ENCODE data around the gene NKAIN2. TPM values are rescaled to one million over a fixed set of nuclear protein-coding genes. Genes with fewer than 3 reads are reported as not detected.

The NKAIN2 gene
- total and polyA plus RNA-seq, 8 donors = 0.02 to 0.09 TPM; not detected in 6

DNA sequence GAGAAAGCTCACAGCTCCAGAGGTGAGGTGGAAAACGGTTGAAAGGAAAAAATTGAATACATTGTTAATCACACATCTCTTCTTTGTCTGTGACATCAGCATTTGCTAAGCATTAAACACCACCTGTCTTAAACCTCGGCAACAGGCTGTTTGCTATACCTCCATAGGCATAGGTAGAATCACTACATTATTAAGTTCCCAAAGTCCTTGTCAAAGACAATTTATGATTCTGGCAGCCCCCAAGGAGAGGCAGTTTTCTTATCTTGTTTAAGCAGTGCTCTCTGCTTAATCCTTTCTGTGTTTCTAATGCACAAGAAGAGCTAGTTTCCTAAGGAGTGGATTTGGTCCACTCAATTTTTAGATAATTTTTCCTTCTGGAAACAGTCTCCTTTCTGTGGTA is 249.7 kb downstream of the NKAIN2 start:
- WGBS, 2 donors = 63 to 66% methylated on average over 2 of the region's 2 CpGs
- H3K27me3 ChIP-seq = no peaks in the 10 kb centered on the region
- no peak for FAIRE-seq
- no peak overlapping the region for H3K4me3 ChIP-seq
- TF ChIP-seq, protein P1, sequence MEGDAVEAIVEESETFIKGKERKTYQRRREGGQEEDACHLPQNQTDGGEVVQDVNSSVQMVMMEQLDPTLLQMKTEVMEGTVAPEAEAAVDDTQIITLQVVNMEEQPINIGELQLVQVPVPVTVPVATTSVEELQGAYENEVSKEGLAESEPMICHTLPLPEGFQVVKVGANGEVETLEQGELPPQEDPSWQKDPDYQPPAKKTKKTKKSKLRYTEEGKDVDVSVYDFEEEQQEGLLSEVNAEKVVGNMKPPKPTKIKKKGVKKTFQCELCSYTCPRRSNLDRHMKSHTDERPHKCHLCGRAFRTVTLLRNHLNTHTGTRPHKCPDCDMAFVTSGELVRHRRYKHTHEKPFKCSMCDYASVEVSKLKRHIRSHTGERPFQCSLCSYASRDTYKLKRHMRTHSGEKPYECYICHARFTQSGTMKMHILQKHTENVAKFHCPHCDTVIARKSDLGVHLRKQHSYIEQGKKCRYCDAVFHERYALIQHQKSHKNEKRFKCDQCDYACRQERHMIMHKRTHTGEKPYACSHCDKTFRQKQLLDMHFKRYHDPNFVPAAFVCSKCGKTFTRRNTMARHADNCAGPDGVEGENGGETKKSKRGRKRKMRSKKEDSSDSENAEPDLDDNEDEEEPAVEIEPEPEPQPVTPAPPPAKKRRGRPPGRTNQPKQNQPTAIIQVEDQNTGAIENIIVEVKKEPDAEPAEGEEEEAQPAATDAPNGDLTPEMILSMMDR (IDR thresholded peaks at IDR 0.05) = no peak
- DNase-seq = no peak
- H3K4me1 ChIP-seq = no peaks in the 10 kb centered on the region
- intact Hi-C loops (cut with DNase I) = no loop called here
- no peak overlapping the region for H3K27ac ChIP-seq
- no peak for ATAC-seq
- no peaks in the 10 kb centered on the region for H3K9me3 ChIP-seq
- no peaks in the 10 kb centered on the region for H3K36me3 ChIP-seq

DNA sequence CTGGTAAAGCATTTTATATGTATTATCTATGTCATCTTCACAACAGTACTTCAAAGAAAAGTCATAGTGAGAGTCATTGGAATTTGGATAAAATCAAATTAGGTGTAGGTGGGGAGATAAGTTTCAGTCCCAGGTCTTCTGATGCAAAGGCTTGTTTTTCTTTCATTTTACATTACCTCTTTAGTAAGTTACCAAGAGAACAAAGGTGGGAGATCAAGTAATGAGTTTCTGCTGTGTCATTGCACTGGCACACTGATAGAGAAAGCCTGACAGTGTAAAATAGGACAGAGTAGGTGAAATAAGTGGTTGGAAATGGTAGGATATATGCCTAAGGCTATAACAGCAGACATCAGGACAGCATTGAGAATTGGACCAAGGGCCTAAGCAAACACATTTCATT is 250.4 kb downstream of the NKAIN2 start:
- ATAC-seq (no peak), DNase-seq (no peak), FAIRE-seq (no peak)
- Histone ChIP-seq H3K4me3 (no peak overlapping the region), H3K27me3 (no peaks in the 10 kb centered on the region), H3K9me3 (no peaks in the 10 kb centered on the region), H3K36me3 (no peaks in the 10 kb centered on the region), H3K27ac (no peak overlapping the region), H3K4me1 (no peaks in the 10 kb centered on the region)
- TF ChIP-seq, protein P1 (IDR thresholded peaks at IDR 0.05) = no peak
- intact Hi-C loops (cut with DNase I) = no loop called here

DNA sequence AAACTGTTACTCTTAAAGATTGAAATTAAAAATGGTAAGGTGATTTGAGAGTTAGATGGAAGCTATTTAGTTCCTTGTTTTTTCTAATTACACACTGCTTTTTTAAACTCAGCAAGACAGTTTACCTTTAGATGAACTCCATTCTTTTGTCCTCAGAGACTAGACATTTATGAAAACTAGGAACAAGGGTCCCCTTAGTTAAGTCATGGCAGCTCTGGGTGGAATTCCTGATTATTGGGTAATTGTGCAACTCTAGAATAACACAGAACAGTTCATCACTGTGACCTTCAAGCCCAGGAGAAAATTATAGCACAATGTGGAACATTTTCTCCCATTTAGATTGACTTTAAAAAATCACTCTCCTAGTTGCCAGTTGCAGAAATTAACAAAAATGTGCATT is 251.7 kb downstream of the NKAIN2 start:
- H3K27ac ChIP-seq = no peak overlapping the region

DNA sequence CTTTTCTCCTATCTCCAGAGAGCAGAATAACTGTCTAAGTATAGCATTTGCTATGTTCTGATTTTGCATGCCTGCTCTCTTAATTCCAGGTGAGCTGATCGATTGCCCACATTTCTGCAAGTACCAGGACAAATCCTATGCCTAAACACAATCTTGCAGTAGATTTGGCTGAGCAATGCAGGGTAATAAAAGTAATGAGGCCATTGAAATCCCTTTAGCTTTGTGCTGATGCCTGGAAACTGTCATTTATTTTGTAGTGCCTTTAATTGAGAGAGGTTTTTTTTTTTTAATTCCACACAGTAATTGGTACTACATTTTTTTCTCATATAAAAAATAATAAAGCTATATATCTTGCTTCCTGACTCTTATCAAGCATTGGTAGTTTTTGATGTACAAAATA is 252.3 kb downstream of the NKAIN2 start:
- Histone ChIP-seq H3K4me1 (no peaks in the 10 kb centered on the region), H3K9me3 (no peaks in the 10 kb centered on the region), H3K27me3 (no peaks in the 10 kb centered on the region), H3K27ac (no peak overlapping the region), H3K36me3 (no peaks in the 10 kb centered on the region), H3K4me3 (no peak overlapping the region)
- no peak for ATAC-seq
- 32 to 36% methylated on average over 1 of the region's 1 CpG for WGBS, 2 donors
- intact Hi-C loops (cut with DNase I) = no loop called here
- FAIRE-seq = no peak
- DNase-seq = no peak
- TF ChIP-seq, protein P1 (IDR thresholded peaks at IDR 0.05) = no peak

More for the DNA sequence above, 251.7 kb downstream of the NKAIN2 start:
- ATAC-seq = no peak
- TF ChIP-seq, protein P1 (IDR thresholded peaks at IDR 0.05) = no peak
- no peaks in the 10 kb centered on the region for H3K4me1 ChIP-seq
- no peak overlapping the region for H3K4me3 ChIP-seq
- no peaks in the 10 kb centered on the region for H3K9me3 ChIP-seq
- H3K36me3 ChIP-seq = no peaks in the 10 kb centered on the region
- intact Hi-C loops (cut with DNase I) = no loop called here
- no peak for FAIRE-seq
- no peak for DNase-seq
- H3K27me3 ChIP-seq = no peaks in the 10 kb centered on the region

DNA sequence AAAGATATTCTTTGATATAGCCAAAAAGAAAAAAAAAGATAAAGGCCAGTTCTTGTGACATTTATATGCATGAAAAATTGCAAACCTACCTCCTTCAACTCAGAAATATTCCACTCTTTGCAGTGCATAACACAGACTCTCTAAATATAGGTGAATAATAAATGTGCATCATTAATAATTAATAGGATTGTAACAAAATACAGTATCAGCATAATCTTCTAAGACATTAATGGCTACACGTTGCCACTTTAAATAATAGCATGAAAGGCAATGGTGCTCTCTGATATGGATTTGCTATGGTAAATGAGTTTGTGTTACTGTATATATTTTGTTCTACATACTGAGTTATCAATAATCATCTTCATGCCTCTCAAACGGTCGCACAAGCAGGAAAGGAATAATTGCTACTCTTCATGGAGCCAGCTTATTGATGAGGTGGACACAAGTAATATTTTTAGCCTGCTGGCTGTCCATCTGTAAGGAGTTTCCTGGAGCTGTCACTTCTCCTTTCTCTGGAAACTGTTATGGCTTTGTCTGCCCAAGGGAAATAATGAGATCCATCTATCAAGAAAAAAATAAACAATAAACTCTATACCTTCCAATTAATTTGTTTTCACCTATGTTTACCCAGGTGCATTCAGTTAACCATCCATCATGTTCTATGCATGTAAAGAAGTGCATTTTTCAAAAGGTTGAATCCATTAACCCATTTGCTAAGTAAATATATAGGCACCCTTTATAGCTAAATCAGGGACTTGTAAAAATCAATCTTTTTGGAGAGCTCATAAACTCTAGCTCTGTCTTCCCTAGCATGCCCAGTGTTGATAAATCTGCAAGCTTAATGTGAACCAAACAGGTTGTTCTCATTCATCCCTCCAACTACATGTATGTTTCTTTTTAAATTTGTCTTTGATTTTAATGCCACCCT is 253.0 kb downstream of the NKAIN2 start:
- no peaks in the 10 kb centered on the region for H3K9me3 ChIP-seq
- no peak overlapping the region for H3K4me3 ChIP-seq
- intact Hi-C loops (cut with DNase I) = no loop called here
- no peak overlapping the region for H3K27ac ChIP-seq
- DNase-seq (no peak), FAIRE-seq (no peak), ATAC-seq (no peak)
- TF ChIP-seq, protein P1 (IDR thresholded peaks at IDR 0.05) = no peak
- H3K27me3 ChIP-seq = no peaks in the 10 kb centered on the region
- WGBS, 2 donors = 10 to 14% methylated on average over 3 of the region's 3 CpGs
- no peaks in the 10 kb centered on the region for H3K4me1 ChIP-seq
- no peaks in the 10 kb centered on the region for H3K36me3 ChIP-seq
